ENCODE measurements around the gene FBXO31. TPM values are rescaled to one million over a fixed set of nuclear protein-coding genes. Genes with fewer than 3 reads are reported as not detected.

Gene FBXO31
- total and polyA plus RNA-seq, 2 of the 13 experiments (the other 11 are each of a cell fraction or from before 2014, with no cell fraction given): 92.4 to 101 TPM

DNA sequence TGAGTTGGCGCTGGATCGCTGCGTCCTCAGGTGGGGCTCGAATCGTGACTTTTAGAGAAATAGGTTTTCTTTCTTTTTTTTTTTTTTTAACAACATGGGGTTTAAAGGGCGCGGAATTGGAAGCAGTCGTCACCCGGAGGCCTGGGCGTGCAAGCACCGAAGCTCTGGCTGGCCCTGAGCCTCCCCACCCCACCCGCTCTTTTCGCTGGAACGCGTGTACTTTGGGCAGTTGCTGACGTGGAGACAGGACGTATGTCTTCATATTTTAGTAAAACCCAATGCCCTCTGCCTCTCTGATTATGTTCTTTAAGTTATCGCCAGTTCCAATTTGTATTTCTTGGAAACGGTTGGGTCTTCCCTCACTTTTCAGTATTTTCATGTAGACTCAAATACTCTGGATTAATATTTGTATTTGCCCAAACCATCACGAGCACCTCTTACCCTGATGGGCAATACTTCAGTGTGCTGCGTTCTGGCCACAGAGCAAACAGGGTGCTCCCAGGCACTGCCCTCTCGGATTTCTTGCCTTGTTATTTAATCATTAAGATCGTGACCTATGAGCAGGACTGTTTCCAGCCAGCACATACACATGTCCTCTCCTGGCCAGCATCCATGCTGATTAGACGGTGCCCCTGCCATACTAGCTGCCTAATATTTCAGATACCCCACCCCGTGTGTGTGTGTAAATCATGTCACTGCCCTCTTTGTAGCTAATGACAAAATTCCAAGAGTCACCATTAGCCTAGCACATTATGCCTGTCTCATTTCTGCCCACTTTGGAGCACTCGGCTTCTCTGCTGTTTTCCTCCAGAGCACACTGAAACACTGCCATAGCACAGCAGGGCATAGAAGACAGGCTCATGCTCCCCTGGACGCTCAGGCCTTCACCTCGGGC is 65.6 kb downstream of the FBXO31 start:
- Histone ChIP-seq H3K4me2 (ENCODE audit: low read depth, low read length) (peak overlapping the region; percentile 91), H2AFZ (ENCODE audit: low read length) (no peak overlapping the region), H3K27ac (ENCODE audit: extremely low read length, insufficient read depth, low read length) (peak overlapping the region; percentile 91), H3K4me1 (ENCODE audit: insufficient read depth, low read length) (peaks cover 25% of the 10 kb centered on the region), H3K4me3 (replicated peaks in 1 of 3; ENCODE audit: insufficient read depth in 1 of 3, low read depth in 2 of 3, low read length in 3 of 3) (peak overlapping the region; percentile 81 to 98 (median 93)), H3K9me3 (ENCODE audit: low read length) (no peaks in the 10 kb centered on the region), H3K79me2 (ENCODE audit: insufficient read depth, low read length) (peaks cover 17% of the 10 kb centered on the region), H3K27me3 (ENCODE audit: control insufficient read depth in 1 of 2, insufficient read depth in 2 of 2, low read length in 2 of 2) (no peaks in the 10 kb centered on the region; a peak in 1 of 5 replicates), H4K20me1 (ENCODE audit: insufficient read depth, low read length) (peaks cover 6% of the 10 kb centered on the region; the same call in 1 of the 2 replicates), H3K36me3 (replicated peaks in 1 of 2; ENCODE audit: control insufficient read depth in 1 of 2, insufficient read depth in 2 of 2, low read length in 2 of 2) (peaks cover 2 to 3% of the 10 kb centered on the region in 2 experiments; a peak in 1 of 5 replicates), H3K9ac (ENCODE audit: insufficient read depth, low read depth, low read length) (peak overlapping the region; percentile 97)
- intact Hi-C loops (cut with micrococcal nuclease; ENCODE audit: unreplicated experiment): loop anchor here (2.0 to 5.0 kb wide), 2 partner anchors 39 to 67 kb away; no protein-coding TSS in a partner anchor
- POLR2A ChIA-PET: interaction anchor here (0.7 to 4.4 kb wide), 13 partner anchors 8 to 147 kb away, joined by 3 to 85 read pairs (median 4); partner anchors contain the start of gene FBXO31
- CTCF ChIA-PET (ENCODE audit: low intra/inter-chr PET ratio, low total read pairs): interaction anchor here (1.8 kb wide), 1 partner anchor 76 kb away, joined by 9 read pairs; no protein-coding TSS in a partner anchor
- ATAC-seq (peak; percentile 54), DNase-seq (ENCODE audit: low spot score) (peak; percentile 67), FAIRE-seq (no peak)
- whole genome bisulfite sequencing (ENCODE audit: low lambda C conversion rate): 8% methylated on average over 28 of the region's 28 CpGs
- in situ Hi-C loops (cut with HindIII; ENCODE audit: extremely low pct_ligation_motif_present, low pct_unique_long_range_greater_than_20kb): no loop called here
- BruUV-seq (replicated peaks): TSS peak; percentile 84
- TF ChIP-seq FOXC1 (CRISPR knock-in tag; IDR thresholded peaks at IDR 0.05; ENCODE audit: borderline replicate concordance) (peak; percentile 41; the same call in 1 of the 2 replicates), PHF21A (CRISPR knock-in tag; IDR thresholded peaks at IDR 0.05) (0 out of 2 replicates have a peak, but pooled peaks have one; percentile 1), ZNF724P (CRISPR knock-in tag; IDR thresholded peaks at IDR 0.05; ENCODE audit: borderline replicate concordance) (0 out of 2 replicates have a peak, but pooled peaks have one; percentile 50), TBL1XR1 (IDR thresholded peaks at IDR 0.05; ENCODE audit: borderline replicate concordance, low read length, partially characterized antibody) (peak; percentile 40), ZNF224 (CRISPR knock-in tag; IDR thresholded peaks at IDR 0.05) (no peak), ZNF263 (CRISPR knock-in tag; IDR thresholded peaks at IDR 0.05) (peak; percentile 76), ZNF773 (CRISPR knock-in tag; IDR thresholded peaks at IDR 0.05; ENCODE audit: borderline replicate concordance) (no peak), ZNF891 (CRISPR knock-in tag; IDR thresholded peaks at IDR 0.05) (peak; percentile 3; the same call in 1 of the 2 replicates), YEATS4 (CRISPR knock-in tag; IDR thresholded peaks at IDR 0.05; ENCODE audit: borderline replicate concordance) (peak; percentile 13; the same call in 1 of the 2 replicates), ZMYM4 (CRISPR knock-in tag; IDR thresholded peaks at IDR 0.05) (0 out of 2 replicates have a peak, but pooled peaks have one; percentile 19), LCORL (IDR thresholded peaks at IDR 0.05) (no peak), LCORL (CRISPR knock-in tag; IDR thresholded peaks at IDR 0.05) (peak; percentile 8; the same call in 1 of the 2 replicates), AKAP8 (CRISPR knock-in tag; IDR thresholded peaks at IDR 0.05) (0 out of 2 replicates have a peak, but pooled peaks have one; percentile 13), ZNF44 (CRISPR knock-in tag; IDR thresholded peaks at IDR 0.05) (0 out of 2 replicates have a peak, but pooled peaks have one; percentile 19), CREB1 (IDR thresholded peaks at IDR 0.05) (peak; percentile 57), CREB1 (CRISPR knock-in tag; IDR thresholded peaks at IDR 0.05) (no peak), KDM5A (IDR thresholded peaks at IDR 0.05; ENCODE audit: borderline replicate concordance, low read length) (peak; percentile 93; the same call in 1 of the 2 replicates), ZNF660 (CRISPR knock-in tag; IDR thresholded peaks at IDR 0.05; ENCODE audit: borderline replicate concordance, low read depth) (no peak)
- TF ChIP-seq, protein P1, sequence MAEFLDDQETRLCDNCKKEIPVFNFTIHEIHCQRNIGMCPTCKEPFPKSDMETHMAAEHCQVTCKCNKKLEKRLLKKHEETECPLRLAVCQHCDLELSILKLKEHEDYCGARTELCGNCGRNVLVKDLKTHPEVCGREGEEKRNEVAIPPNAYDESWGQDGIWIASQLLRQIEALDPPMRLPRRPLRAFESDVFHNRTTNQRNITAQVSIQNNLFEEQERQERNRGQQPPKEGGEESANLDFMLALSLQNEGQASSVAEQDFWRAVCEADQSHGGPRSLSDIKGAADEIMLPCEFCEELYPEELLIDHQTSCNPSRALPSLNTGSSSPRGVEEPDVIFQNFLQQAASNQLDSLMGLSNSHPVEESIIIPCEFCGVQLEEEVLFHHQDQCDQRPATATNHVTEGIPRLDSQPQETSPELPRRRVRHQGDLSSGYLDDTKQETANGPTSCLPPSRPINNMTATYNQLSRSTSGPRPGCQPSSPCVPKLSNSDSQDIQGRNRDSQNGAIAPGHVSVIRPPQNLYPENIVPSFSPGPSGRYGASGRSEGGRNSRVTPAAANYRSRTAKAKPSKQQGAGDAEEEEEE (CRISPR knock-in tag; IDR thresholded peaks at IDR 0.05; ENCODE audit: borderline replicate concordance): 0 out of 2 replicates have a peak, but pooled peaks have one; percentile 86
- TF ChIP-seq, protein P2, sequence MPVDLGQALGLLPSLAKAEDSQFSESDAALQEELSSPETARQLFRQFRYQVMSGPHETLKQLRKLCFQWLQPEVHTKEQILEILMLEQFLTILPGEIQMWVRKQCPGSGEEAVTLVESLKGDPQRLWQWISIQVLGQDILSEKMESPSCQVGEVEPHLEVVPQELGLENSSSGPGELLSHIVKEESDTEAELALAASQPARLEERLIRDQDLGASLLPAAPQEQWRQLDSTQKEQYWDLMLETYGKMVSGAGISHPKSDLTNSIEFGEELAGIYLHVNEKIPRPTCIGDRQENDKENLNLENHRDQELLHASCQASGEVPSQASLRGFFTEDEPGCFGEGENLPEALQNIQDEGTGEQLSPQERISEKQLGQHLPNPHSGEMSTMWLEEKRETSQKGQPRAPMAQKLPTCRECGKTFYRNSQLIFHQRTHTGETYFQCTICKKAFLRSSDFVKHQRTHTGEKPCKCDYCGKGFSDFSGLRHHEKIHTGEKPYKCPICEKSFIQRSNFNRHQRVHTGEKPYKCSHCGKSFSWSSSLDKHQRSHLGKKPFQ (CRISPR knock-in tag; IDR thresholded peaks at IDR 0.05; ENCODE audit: insufficient replicate concordance): peak; percentile 16

Data from HepG2 (cell line).